Right lobe of liver (tissue), 4 donors: ENCODE results near the gene NFKB1.

Experiments
- POLR2A ChIP-seq: fragments of 450-650 bp; IDR thresholded peaks from one replicate; pipeline ENCODE4 v1.6.1; 2017; ENCODE audit warnings: antibody characterized with exemption, mild to moderate bottlenecking
- TF ChIP-seq, protein P1 (sequence below), 4 donors: fragments of 200-600 bp in 3 of 4; fragments of 450-650 bp in 1 of 4; IDR thresholded peaks; one replicate each; pipeline versions ENCODE4 v1.5.1 to v1.8.0; 2016 to 2022; ENCODE audit warnings: antibody characterized with exemption in 4 of 4, mild to moderate bottlenecking in 2 of 4
- donor health status: DM: no; HTN: no; CAD: no.
- donor health status: DM: no; HTN: no; CAD: no.
- donor health status: DM: no; HTN: yes; CAD: no.

DNA sequence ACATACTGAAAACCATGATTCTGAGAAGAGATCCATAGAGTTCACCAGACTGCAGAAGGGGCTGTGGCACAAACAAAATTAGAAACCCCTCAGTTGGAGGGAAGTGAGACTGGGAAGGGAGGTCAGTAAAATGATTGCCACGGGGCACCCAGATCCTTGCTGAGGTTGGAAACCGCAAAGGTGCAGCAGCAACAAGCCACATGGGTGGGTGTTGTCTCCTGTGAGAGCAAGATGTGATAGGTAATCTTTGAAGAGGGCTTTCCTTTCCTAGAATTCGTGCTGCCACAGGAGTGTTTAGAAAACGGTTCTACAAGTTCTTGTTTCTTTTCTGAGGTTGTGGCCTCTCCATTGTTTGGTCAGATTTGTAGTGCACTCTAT, 85.5 kb downstream of the NFKB1 start:
- TF ChIP-seq POLR2A = no peak
- TF ChIP-seq, protein P1, sequence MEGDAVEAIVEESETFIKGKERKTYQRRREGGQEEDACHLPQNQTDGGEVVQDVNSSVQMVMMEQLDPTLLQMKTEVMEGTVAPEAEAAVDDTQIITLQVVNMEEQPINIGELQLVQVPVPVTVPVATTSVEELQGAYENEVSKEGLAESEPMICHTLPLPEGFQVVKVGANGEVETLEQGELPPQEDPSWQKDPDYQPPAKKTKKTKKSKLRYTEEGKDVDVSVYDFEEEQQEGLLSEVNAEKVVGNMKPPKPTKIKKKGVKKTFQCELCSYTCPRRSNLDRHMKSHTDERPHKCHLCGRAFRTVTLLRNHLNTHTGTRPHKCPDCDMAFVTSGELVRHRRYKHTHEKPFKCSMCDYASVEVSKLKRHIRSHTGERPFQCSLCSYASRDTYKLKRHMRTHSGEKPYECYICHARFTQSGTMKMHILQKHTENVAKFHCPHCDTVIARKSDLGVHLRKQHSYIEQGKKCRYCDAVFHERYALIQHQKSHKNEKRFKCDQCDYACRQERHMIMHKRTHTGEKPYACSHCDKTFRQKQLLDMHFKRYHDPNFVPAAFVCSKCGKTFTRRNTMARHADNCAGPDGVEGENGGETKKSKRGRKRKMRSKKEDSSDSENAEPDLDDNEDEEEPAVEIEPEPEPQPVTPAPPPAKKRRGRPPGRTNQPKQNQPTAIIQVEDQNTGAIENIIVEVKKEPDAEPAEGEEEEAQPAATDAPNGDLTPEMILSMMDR (IDR thresholded peaks at IDR 0.05) = no peak
